Measurements from ENCODE around the gene ZNF451.

ZNF451 gene

DNA sequence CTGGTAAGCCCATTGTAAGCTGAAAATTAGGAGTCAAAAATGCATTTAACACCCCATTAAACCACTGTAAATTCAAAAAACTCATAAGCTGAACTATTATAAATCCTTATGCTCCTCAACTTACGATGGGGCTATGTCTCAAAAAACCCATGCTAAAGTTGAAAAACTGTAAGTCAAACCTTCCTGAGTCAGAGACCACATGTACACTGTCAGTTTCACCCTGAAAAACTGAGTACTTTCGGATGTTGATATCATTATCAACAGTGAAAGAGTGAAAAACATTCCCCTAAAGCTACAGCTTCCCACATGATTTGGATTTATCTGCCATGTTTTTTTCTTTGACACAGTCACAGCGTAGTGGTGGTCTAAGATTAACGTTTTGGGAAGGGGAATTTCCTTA is 117.9 kb downstream of the ZNF451 start:
- no peaks in the 10 kb centered on the region for H3K36me3 ChIP-seq (ENCODE audit: insufficient read depth, low read length)
- H3K9me3 ChIP-seq (ENCODE audit: low read length), result no peaks in the 10 kb centered on the region
- H3K4me3 ChIP-seq (ENCODE audit: low read length), result no peak overlapping the region

DNA sequence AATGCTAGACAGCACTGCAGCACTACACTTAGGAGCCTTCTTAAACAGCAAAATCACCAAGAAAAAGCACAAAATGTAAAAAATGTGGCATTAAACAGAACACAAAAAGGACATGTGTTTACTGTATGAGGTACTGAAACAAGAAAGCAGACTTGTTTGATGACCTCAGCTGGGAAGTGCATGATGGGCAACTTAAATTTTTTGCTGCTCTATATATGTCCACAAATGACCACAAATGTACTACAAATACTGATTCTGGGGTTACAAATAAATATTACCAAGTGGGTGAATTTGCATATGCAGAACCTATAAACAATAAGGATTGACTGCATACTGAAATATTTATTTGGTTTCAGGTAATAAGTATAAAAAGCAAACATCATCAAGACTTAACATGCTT is 119.0 kb downstream of the ZNF451 start:
- Histone ChIP-seq H3K36me3 (ENCODE audit: insufficient read depth, low read length) (no peaks in the 10 kb centered on the region), H2AFZ (ENCODE audit: low read depth, low read length) (no peak overlapping the region), H3K4me1 (ENCODE audit: insufficient read depth, low read length) (peaks cover 6% of the 10 kb centered on the region), H3K4me3 (ENCODE audit: low read length) (no peak overlapping the region), H3K27me3 (ENCODE audit: insufficient read depth, low read length) (no peaks in the 10 kb centered on the region), H3K9me3 (ENCODE audit: low read length) (no peaks in the 10 kb centered on the region)

More for the DNA sequence above, 117.9 kb downstream of the ZNF451 start:
- Histone ChIP-seq H3K27me3 (ENCODE audit: insufficient read depth, low read length) (no peaks in the 10 kb centered on the region), H3K4me1 (ENCODE audit: insufficient read depth, low read length) (peaks cover 6% of the 10 kb centered on the region), H2AFZ (ENCODE audit: low read depth, low read length) (no peak overlapping the region)

DNA sequence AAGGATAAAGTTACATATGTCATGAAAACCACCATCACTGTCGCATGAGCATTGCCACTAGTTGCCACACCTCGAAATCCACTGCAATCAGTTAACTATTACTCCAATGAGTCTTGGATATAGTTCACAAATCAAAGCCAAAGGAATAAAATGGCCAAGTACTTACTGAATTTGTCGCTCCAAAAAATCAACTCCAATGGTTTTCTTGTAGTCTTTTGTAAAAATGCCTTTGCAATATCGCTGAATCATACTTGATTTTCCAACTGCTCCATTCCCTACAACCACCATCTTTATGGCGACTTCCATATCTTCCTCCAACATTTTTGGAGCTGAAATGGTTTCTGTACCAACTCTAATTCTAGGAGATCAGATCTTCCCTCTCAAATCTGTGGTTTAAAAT is 120.1 kb downstream of the ZNF451 start:
- H3K4me3 ChIP-seq (ENCODE audit: low read length), result no peak overlapping the region
- peaks cover 6% of the 10 kb centered on the region for H3K4me1 ChIP-seq (ENCODE audit: insufficient read depth, low read length)
- H3K27me3 ChIP-seq (ENCODE audit: insufficient read depth, low read length), result no peaks in the 10 kb centered on the region
- H3K9me3 ChIP-seq (ENCODE audit: low read length), result no peaks in the 10 kb centered on the region
- H2AFZ ChIP-seq (ENCODE audit: low read depth, low read length), result no peak overlapping the region
- H3K36me3 ChIP-seq (ENCODE audit: insufficient read depth, low read length), result no peaks in the 10 kb centered on the region

DNA sequence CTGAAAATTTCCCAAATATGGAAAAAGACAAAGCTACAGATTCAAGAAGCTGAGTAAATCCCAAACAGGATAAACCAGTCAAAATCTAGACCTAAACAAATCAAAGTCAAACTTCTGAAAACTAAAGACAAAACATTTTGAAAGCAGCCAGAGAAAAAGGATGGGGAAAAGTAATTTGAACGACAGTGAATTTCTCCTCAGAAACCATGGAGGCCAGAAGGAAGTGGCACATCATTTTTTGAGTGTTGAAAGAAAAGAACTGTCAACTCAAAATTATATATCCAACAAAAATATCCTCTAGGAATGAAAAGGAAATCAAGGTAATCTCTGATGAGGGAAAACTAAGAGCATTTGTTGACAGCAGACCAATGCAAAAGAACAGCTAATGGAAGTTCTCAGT is 125.3 kb downstream of the ZNF451 start:
- H3K36me3 ChIP-seq (ENCODE audit: insufficient read depth, low read length), result no peaks in the 10 kb centered on the region
- no peaks in the 10 kb centered on the region for H3K27me3 ChIP-seq (ENCODE audit: insufficient read depth, low read length)
- H3K9me3 ChIP-seq (ENCODE audit: low read length), result no peaks in the 10 kb centered on the region
- no peaks in the 10 kb centered on the region for H3K4me1 ChIP-seq (ENCODE audit: insufficient read depth, low read length)
- H2AFZ ChIP-seq (ENCODE audit: low read depth, low read length), result no peak overlapping the region
- no peak overlapping the region for H3K4me3 ChIP-seq (ENCODE audit: low read length)

DNA sequence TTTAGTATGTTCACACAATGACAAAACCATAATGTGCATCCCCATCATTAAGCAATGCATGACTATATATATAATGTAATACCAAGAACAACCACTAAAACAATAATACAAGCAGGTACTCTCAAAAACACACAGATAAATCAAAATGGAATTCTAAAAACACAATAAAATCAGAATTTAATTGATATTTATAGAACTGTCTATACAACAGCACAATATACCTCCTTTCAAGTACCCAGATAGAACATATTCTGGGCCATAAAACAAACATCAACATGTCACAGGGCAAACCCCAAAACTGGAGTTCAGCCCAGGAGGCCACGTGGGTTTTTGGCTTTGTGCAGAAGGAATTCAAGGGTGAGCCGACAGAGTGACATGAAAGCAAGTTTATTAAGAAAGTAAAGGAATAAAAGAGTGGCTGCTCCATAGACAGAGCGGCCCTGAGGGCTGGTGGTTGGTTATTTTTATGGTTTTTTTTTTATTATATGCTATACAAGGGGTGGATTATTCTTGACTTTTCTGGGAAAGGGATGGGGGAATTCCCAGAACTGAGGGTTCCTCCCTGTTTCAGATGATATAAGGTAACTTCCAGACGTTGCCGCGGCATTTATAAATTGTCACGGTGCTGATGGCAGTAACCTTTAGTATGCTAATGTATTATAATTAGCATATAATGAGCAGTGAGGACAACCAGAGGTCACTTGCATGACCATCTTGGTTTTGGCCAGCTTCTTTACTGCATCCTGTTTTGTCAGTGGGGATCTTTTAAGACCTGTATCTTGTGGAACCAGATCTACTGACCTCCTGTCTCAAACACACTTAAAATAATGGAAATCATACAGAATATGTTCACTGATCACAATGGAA is 126.5 kb downstream of the ZNF451 start:
- H2AFZ ChIP-seq (ENCODE audit: low read depth, low read length), result no peak overlapping the region
- H3K27me3 ChIP-seq (ENCODE audit: insufficient read depth, low read length), result no peaks in the 10 kb centered on the region
- H3K4me3 ChIP-seq (ENCODE audit: low read length), result no peak overlapping the region
- no peaks in the 10 kb centered on the region for H3K36me3 ChIP-seq (ENCODE audit: insufficient read depth, low read length)
- H3K9me3 ChIP-seq (ENCODE audit: low read length), result no peaks in the 10 kb centered on the region
- no peaks in the 10 kb centered on the region for H3K4me1 ChIP-seq (ENCODE audit: insufficient read depth, low read length)

DNA sequence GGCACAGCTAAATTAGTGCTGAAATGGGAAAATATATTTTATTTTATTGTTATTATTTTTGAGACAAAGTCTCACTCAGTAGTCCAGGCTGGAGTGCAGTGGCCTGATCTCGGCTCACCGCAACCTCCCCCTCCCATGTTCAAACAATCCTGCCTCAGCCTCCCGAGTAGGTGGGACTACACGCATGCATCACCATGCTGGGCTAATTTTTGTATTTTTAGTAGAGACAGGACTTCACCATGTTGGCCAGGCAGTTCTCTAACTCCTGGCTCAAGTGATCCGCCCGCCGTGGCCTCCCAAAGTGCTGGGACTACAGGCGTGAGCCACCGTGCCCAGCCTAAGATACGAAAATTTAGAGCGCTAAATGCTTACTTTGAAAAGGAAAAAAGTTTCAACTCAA is 127.3 kb downstream of the ZNF451 start:
- no peaks in the 10 kb centered on the region for H3K9me3 ChIP-seq (ENCODE audit: low read length)
- H3K4me1 ChIP-seq (ENCODE audit: insufficient read depth, low read length), result no peaks in the 10 kb centered on the region
- H3K4me3 ChIP-seq (ENCODE audit: low read length), result no peak overlapping the region
- H3K27me3 ChIP-seq (ENCODE audit: insufficient read depth, low read length), result no peaks in the 10 kb centered on the region
- no peaks in the 10 kb centered on the region for H3K36me3 ChIP-seq (ENCODE audit: insufficient read depth, low read length)
- H2AFZ ChIP-seq (ENCODE audit: low read depth, low read length), result no peak overlapping the region
